ENCODE data around the gene SCYL3.

SCYL3 gene

DNA sequence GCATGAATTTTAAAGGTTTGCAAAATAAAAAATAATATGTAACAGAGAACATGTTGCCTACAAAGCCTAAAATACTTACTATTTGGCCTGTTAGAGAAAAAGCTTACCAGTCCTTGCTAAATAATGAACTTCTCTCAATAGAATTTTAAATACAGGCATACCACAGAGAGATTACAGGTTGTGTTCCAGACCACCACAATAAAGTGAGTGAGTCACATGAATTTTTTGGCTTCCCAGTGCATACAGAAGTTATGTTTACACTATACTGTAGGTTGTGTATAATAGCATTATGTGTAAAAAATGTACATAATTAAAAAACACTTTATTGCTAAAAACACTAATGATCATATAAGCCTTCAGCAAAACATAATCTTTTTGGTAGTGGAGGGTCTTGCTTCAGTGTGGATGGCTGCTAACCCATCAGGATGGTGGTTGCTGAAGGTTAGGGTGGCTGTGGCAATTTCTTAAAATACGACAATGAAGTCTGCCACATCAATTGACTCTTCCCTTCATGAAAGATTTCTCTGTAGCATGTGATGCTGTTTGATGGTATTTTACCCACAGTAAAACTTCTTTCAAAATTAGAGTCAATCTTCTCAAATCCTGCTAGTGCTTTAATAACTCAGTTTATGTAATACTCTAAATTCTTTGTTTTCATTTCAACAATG is 48.6 kb downstream of the SCYL3 start:
- no peak overlapping the region for H3K4me3 ChIP-seq (ENCODE audit: low read depth, low read length)
- TF ChIP-seq CTCF (IDR thresholded peaks at IDR 0.05; ENCODE audit: control insufficient read depth, extremely low read depth, insufficient read depth), result no peak

GRCh38 chr1:169838942-169839341 is 54.8 kb downstream of the SCYL3 start:
- TF ChIP-seq CTCF (IDR thresholded peaks at IDR 0.05; ENCODE audit: control insufficient read depth, extremely low read depth, insufficient read depth), result no peak
- no peak overlapping the region for H3K4me3 ChIP-seq (ENCODE audit: low read depth, low read length)
- no peak for DNase-seq (ENCODE audit: low read depth)

More for the DNA sequence above, 48.6 kb downstream of the SCYL3 start:
- DNase-seq (ENCODE audit: low read depth), result no peak

GRCh38 chr1:169836198-169836597 is 57.5 kb downstream of the SCYL3 start:
- no peak overlapping the region for H3K4me3 ChIP-seq (ENCODE audit: low read depth, low read length)
- TF ChIP-seq CTCF (IDR thresholded peaks at IDR 0.05; ENCODE audit: control insufficient read depth, extremely low read depth, insufficient read depth), result no peak

GRCh38 chr1:169835647-169836046 is 58.0 kb downstream of the SCYL3 start:
- no peak for DNase-seq (ENCODE audit: low read depth)
- H3K4me3 ChIP-seq (ENCODE audit: low read depth, low read length), result no peak overlapping the region
- no peak for TF ChIP-seq CTCF (IDR thresholded peaks at IDR 0.05; ENCODE audit: control insufficient read depth, extremely low read depth, insufficient read depth)

More at GRCh38 chr1:169836198-169836597, 57.5 kb downstream of the SCYL3 start:
- no peak for DNase-seq (ENCODE audit: low read depth)

- DNase-seq (ENCODE audit: low read depth), result no peak
- no peak for TF ChIP-seq CTCF (IDR thresholded peaks at IDR 0.05; ENCODE audit: control insufficient read depth, extremely low read depth, insufficient read depth)
- H3K4me3 ChIP-seq (ENCODE audit: low read depth, low read length), result no peak overlapping the region
These were observed 58.8 kb downstream of the SCYL3 start for GRCh38 chr1:169834869-169835268.

DNA sequence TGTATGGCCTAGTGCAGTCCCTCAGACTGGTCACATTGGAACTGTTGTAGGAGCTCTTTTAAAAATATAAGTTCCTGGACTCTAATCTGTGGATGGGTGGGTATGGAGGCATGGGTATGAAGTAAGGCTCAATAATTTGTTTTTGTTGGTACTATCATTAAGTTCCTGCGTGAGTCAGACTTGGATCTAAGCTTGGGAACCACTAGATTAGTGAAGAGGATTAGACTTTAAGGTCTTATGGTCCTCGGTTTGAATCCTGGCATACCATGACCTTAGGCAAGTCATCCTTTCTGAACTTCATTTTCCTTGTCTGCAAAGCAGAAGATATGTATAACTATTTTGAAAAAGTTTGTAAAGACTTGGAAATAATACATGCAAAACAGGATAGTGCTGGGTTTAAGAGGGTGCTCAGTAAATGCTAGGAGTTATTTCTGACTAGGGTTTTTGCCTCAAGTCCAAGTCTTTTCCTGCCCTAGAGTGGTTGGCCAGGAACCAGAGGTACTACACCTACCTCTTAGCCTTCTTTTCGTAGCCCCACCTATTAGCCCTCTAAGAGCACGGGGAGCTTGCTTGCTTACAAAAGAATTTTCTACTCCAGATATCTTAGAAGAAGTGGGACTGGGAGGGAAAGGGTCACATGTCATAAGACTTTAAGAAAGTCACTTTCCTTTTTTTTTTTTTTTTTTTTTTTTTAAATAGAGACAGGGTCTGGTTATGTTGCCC is 60.4 kb downstream of the SCYL3 start:
- no peak for DNase-seq (ENCODE audit: low read depth)
- H3K4me3 ChIP-seq (ENCODE audit: low read depth, low read length), result no peak overlapping the region
- TF ChIP-seq CTCF (IDR thresholded peaks at IDR 0.05; ENCODE audit: control insufficient read depth, extremely low read depth, insufficient read depth), result no peak

All from LNCaP clone FGC (cell line).